ENCODE measurements around the gene ZDHHC11. TPM values are rescaled to one million over a fixed set of nuclear protein-coding genes. Genes with fewer than 3 reads are reported as not detected.
A peak's percentile ranks its signal among the peaks of the same experiment; 100 is the strongest.
"Not testable (repeated sequence)": the region's sequence is repeated elsewhere in the genome, so short reads cannot be mapped to it uniquely, and the experiment has no call there.

The ZDHHC11 gene
- total RNA-seq, 1 experiment from 2014 or later, result 7.7 TPM

DNA sequence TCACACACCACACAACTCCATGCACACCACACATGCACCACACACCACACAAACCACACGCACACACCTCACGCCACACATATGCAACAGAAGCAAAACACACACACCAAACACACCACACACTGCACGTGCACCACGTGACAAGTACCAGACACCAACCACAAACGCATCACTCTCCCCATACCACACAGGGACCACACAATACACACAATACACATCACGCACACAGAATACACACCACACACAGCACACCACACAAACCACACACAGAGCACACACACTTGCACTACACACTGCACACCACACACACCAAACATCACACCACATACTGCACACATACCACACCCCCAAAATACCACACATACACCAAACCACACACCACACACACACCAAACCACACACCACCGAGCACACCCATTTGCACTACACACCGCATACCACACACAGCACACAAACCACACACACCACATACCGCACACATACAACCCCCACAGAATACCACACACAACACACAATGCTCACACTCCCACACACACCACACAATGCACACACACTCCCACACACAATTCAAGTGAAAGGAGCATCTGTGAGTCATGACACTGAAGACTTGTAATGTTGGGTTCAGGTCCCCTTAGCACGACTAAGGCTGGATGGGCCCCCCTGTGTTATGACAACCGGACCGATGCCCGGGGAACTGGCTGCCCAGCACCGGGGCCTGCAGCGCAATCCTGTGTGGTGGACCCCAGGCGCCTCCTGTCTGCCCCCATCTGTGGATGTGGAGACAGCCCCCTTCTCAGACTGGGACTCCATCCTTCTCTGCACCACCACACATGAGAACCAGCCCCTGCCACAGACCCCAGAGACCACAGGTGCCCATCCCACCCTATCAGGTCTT is 6.0 kb upstream of the ZDHHC11 start:
- Histone ChIP-seq H3K4me3 (ENCODE audit: insufficient read depth, low read depth, low read length) (no peak overlapping the region), H3K27me3 (ENCODE audit: control insufficient read depth, insufficient read depth, low read length) (no peaks in the 10 kb centered on the region), H3K36me3 (replicated peaks; ENCODE audit: control insufficient read depth, insufficient read depth, low read length) (0 out of 2 replicates have a peak, but pooled peaks cover 2% of the 10 kb centered on the region)
- peak; percentile 41 for DNase-seq

DNA sequence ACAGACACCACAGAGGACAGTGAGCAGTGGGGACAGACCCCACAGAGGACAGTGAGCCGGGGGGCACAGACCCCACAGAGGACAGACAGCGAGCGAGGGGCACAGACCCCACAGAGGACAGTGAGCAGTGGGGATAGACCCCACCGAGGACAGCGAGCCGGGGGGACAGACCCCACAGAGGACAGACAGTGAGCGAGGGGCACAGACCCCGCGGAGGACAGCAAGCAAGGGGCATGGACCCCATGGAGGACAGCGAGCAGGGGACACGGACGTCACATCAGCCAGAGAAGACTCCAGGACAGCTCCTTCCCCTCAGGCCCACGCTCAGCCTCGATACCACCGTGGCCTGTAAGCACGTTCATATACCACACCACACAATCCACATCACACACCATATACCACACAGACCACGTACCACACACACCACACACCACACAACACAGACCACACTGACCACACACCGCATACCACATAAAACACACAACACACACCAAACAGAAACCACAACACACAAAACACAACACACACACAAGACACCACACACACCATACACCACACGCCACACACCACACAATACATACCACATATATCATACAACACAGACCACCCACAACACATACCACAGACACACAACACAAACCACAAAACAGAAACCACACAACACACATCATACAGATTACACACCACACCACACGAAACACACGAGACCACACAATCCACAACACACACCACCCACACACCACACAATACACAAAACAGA is 5.2 kb upstream of the ZDHHC11 start:
- no peak overlapping the region for H3K4me3 ChIP-seq (ENCODE audit: insufficient read depth, low read depth, low read length)
- H3K27me3 ChIP-seq (ENCODE audit: control insufficient read depth, insufficient read depth, low read length), result no peaks in the 10 kb centered on the region
- 0 out of 2 replicates have a peak, but pooled peaks cover 2% of the 10 kb centered on the region for H3K36me3 ChIP-seq (replicated peaks; ENCODE audit: control insufficient read depth, insufficient read depth, low read length)
- peak; percentile 55 for DNase-seq

DNA sequence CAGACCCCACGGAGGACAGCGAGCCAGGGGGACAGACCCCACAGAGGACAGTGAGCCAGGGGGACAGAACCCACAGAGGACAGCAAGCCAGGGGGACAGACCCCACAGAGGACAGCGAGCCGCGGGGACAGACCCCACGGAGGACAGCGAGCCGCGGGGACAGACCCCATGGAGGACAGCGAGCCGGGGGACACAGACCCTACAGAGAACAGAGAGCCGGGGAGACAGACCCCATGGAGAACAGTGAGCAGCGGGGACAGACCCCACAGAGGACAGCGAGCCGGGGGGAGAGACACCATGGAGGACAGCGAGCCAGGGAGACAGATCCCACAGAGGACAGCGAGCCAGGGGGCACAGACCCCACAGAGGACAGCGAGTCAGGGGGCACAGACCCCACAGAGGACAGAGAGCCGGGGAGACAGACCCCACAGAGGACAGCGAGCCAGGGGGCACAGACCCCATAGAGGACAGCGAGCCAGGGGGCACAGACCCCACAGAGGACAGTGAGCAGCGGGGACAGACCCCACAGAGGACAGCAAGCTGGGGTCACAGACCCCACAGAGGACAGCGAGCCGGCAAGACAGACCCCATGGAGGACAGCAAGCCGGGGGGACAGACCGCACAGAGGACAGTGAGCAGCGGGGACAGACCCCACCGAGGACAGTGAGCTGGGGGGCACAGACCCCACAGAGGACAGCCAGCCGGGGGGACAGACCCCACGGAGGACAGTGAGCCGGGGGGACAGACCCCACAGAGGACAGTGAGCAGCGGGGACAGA is 4.4 kb upstream of the ZDHHC11 start:
- no peaks in the 10 kb centered on the region for H3K27me3 ChIP-seq (ENCODE audit: control insufficient read depth, insufficient read depth, low read length)
- no peak overlapping the region for H3K4me3 ChIP-seq (ENCODE audit: insufficient read depth, low read depth, low read length)
- 0 out of 2 replicates have a peak, but pooled peaks cover 2% of the 10 kb centered on the region for H3K36me3 ChIP-seq (replicated peaks; ENCODE audit: control insufficient read depth, insufficient read depth, low read length)
- DNase-seq, result no peak

DNA sequence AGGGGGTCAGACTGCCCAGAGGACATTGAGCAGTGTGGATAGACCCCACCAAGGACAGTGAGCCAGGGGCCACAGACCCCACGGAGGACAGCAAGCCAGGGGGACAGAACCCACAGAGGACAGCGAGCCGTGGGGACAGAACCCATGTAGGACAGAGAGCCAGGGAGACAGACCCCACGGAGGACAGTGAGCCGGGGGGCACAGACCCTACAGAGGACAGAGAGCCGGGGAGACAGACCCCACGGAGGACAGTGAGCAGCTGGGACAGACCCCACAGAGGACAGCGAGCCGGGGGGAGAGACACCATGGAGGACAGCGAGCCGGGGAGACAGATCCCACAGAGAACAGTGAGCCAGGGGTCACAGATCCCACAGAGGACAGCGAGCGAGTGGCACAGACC is 3.4 kb upstream of the ZDHHC11 start:
- no peaks in the 10 kb centered on the region for H3K27me3 ChIP-seq (ENCODE audit: control insufficient read depth, insufficient read depth, low read length)
- H3K4me3 ChIP-seq (ENCODE audit: insufficient read depth, low read depth, low read length), result no peak overlapping the region
- DNase-seq, result no peak
- no peaks in the 10 kb centered on the region for H3K36me3 ChIP-seq (replicated peaks; ENCODE audit: control insufficient read depth, insufficient read depth, low read length)

DNA sequence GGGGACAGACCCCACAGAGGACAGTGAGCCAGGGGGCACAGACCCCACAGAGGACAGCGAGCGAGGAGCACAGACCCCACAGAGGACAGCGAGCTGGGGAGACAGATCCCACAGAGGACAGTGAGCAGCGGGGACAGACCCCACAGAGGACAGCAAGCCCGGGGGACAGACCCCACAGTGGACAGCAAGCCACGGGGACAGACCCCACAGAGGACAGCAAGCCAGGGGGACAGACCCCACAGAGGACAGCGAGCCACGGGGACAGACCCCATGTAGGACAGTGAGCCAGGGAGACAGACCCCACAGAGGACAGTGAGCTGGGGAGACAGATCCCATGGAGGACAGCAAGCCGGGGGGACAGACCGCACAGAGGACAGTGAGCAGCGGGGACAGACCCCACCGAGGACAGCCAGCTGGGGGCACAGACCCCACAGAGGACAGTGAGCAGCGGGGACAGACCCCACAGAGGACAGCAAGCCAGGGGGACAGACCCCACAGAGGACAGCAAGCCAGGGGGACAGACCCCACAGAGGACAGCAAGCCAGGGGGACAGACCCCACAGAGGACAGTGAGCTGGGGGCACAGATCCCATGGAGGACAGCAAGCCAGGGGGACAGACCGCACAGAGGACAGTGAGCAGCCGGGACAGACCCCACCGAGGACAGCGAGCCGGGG is 2.8 kb upstream of the ZDHHC11 start:
- DNase-seq; H3K4me3 ChIP-seq (ENCODE audit: insufficient read depth, low read depth, low read length); H3K27me3 ChIP-seq (ENCODE audit: control insufficient read depth, insufficient read depth, low read length); H3K36me3 ChIP-seq (replicated peaks; ENCODE audit: control insufficient read depth, insufficient read depth, low read length): not testable (repeated sequence)

DNA sequence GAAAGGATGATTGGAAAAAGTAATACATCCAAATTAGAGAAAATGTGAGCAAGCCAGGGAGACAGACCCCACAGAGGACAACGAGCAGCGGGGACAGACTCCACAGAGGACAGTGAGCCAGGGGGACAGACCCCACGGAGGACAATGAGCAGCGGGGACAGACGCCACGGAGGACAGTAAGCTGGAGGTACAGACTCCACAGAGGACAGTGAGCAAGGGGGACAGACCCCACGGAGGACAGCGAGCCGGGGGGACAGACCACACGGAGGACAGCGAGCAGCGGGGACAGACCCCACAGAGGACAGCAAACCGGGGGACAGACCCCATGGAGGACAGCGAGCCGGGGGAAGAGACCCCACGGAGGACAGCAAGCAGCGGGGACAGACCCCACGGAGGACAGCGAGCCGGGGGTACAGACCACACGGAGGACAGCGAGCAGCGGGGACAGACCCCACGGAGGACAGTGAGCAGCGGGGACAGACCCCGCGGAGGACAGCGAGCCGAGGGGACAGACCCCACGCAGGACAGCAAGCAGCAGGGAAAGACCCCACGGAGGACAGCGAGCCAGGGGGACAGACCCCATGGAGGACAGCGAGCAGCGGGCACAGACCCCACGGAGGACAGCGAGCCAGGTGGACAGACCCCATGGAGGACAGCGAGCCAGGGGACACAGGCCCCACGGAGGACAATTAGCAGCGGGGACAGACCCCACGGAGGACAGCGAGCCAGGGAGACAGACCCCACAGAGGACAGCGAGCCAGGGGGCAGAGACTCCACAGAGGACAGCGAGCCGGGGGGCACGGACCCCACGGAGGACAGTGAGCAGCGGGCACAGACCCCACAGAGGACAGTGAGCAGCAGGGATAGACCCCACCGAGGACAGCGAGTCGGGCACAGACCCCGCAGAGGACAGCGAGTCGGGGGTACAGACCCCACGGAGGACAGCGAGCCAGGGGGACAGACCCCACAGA is 1.9 kb upstream of the ZDHHC11 start:
- Histone ChIP-seq H3K27me3 (ENCODE audit: control insufficient read depth, insufficient read depth, low read length) (no peaks in the 10 kb centered on the region), H3K36me3 (replicated peaks; ENCODE audit: control insufficient read depth, insufficient read depth, low read length) (no peaks in the 10 kb centered on the region), H3K4me3 (ENCODE audit: insufficient read depth, low read depth, low read length) (no peak overlapping the region)
- no peak for DNase-seq

DNA sequence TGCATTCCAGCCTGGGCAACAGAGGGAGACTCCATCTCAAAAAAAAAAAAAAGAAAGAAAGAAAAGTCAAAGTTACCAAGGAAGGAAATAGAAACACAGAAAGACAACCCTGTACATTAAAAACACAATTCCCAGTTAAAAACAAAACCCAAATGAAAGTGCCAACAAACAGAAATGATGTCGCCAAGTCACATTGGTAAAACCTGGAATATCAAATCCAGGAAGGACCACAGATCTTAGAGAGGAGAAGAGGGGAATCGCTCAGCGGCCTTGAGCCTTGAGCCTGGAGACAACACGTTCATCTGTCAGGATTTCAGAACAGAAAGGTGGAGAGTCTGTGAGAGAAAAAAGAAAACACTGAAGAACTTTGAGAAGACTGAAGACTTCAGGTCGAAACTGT is 1.2 kb upstream of the ZDHHC11 start:
- H3K27me3 ChIP-seq (ENCODE audit: control insufficient read depth, insufficient read depth, low read length), result no peaks in the 10 kb centered on the region
- no peaks in the 10 kb centered on the region for H3K36me3 ChIP-seq (replicated peaks; ENCODE audit: control insufficient read depth, insufficient read depth, low read length)
- DNase-seq, result no peak
- no peak overlapping the region for H3K4me3 ChIP-seq (ENCODE audit: insufficient read depth, low read depth, low read length)

DNA sequence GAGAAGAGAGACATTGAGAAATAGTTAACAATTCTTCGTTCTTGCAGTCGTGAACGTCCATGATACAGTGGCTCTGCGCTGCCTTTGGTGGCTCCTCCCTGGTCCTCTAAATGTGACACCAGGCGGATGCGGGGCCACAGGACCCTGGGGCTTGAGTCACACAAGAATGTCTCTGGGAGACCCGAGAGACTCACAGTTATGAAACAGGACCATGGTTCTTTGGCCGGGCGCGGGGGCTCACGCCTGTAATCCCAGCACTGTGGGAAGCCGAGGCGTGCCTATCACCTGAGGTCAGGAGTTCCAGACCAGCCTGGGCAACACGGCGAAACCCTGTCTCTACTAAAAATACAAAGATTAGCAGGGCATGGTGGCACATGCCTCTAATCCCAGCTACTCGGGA is 767 bp upstream of the ZDHHC11 start:
- no peak for DNase-seq
- Histone ChIP-seq H3K4me3 (ENCODE audit: insufficient read depth, low read depth, low read length) (no peak overlapping the region), H3K36me3 (replicated peaks; ENCODE audit: control insufficient read depth, insufficient read depth, low read length) (no peaks in the 10 kb centered on the region), H3K27me3 (ENCODE audit: control insufficient read depth, insufficient read depth, low read length) (no peaks in the 10 kb centered on the region)

DNA sequence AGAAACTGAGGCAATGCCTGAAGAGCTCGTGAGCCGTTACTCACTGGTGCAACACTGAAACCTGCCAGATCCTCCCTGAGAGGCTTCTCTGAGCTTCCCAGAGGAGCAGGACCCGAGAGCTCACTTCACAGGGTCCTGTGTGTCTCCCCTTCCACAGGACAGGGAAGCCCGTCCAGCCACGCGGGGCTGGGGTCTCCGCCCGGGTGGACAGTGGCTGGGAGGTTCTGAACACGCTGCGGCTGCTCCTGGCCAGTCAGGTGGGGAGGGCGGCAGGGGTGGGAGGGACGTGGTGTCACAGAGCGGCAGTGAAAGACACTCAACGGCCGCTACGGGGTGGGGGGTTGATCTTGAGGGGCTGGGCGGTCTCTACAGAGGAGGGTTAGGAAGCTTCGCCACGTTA is 290 bp upstream of the ZDHHC11 start:
- Histone ChIP-seq H3K27me3 (ENCODE audit: control insufficient read depth, insufficient read depth, low read length) (no peaks in the 10 kb centered on the region), H3K4me3 (ENCODE audit: insufficient read depth, low read depth, low read length) (no peak overlapping the region), H3K36me3 (replicated peaks; ENCODE audit: control insufficient read depth, insufficient read depth, low read length) (no peaks in the 10 kb centered on the region)
- DNase-seq, result peak; percentile 55

DNA sequence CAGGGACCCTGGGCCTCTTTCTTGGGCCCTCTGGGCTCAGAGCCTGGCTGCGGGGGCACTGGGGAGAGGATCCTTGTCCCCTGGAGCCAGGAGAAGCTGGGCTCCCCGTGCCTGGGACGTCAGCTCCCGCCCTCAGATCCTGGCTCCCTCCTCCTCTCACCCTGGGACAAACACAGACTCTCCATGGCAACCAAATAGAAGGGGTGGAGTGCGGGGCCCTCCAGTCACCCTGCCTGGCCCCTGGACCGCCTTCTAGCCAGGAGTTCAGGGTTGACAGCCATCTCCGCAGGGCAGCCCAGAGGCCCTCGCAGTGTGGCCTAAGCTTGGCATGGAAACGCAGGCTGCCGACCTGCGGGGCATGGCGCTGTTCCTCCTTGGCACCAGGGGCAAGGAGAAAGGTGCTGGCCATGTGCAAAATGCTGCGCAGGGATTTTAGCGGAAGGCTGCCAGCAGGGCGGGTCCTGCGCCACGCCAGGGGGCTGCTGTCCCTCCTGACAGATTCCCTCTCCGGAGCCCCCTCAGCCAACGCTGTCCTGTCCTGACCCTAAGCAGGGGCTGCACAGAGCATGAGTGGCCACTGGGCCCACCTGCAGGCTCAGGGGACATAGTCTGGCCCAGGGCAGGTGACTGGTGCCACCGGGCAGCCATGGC is 1.0 kb downstream of the ZDHHC11 start:
- H3K36me3 ChIP-seq (replicated peaks; ENCODE audit: control insufficient read depth, insufficient read depth, low read length), result no peaks in the 10 kb centered on the region
- no peaks in the 10 kb centered on the region for H3K27me3 ChIP-seq (ENCODE audit: control insufficient read depth, insufficient read depth, low read length)
- no peak overlapping the region for H3K4me3 ChIP-seq (ENCODE audit: insufficient read depth, low read depth, low read length)
- DNase-seq, result peak; percentile 60

DNA sequence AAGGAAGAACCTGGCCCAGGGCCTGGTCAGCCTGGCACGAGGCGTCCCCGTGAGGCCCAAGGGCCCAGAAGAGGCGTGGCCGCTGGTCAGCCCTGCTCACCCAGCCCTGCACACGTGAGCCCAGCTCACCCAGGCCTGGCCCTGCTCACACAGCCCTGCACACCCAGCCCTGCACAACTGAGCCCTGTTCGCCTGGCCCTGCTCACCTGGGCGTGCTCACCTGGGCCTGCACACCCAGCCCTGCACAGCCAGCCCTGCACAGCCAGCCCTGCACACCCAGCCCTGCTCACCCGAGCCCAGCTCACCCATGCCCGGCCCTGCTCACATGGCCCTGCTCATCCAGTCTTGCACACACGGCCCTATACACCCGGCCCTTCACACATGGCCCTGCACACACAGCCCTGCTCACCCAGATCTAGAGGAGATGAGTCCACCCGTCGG is 2.1 kb downstream of the ZDHHC11 start:
- H3K27me3 ChIP-seq (ENCODE audit: control insufficient read depth, insufficient read depth, low read length), result no peaks in the 10 kb centered on the region
- H3K36me3 ChIP-seq (replicated peaks; ENCODE audit: control insufficient read depth, insufficient read depth, low read length), result no peaks in the 10 kb centered on the region
- DNase-seq, result no peak
- no peak overlapping the region for H3K4me3 ChIP-seq (ENCODE audit: insufficient read depth, low read depth, low read length)

DNA sequence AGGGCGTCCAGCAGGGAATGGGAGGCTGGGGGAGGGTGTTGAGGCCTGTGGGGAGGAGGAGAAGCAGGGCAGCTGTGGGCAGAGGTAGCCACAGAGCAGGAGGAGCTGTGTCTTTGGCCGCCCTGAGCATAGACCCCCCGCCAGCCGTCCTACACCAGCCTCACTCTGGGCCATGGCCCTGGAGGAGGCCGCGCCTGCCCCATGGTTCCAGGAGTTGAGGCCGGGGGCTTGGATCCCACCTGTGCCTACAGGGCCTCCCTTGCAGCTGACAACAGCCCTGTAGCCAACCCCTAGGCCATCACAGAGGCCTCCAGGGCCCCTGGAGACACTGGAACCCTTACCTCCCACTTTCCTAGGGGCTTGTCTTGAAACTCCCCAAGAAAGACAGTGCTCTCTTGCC is 3.0 kb downstream of the ZDHHC11 start:
- H3K27me3 ChIP-seq (ENCODE audit: control insufficient read depth, insufficient read depth, low read length); DNase-seq; H3K36me3 ChIP-seq (replicated peaks; ENCODE audit: control insufficient read depth, insufficient read depth, low read length); H3K4me3 ChIP-seq (ENCODE audit: insufficient read depth, low read depth, low read length): not testable (repeated sequence)

DNA sequence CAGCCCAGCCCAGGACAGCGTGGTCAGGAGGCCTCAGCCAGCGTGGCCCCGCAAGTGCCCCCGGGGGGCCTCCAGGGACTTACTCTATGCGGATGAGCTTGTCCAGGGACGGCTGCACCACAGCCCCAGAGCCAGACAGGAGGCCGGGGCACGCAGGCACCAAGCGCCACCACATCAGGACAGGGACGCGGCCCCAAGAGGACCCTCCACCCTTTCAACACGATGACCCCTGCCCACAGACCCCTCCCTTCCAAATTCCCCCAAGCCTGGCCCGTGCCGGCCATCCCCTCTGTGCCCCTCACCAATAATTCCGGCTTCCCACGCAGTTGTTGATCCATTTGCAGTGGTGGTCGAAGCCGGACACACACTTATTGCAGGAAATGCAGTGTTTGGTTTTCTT is 3.6 kb downstream of the ZDHHC11 start:
- not testable (repeated sequence) for H3K27me3 ChIP-seq (ENCODE audit: control insufficient read depth, insufficient read depth, low read length); H3K36me3 ChIP-seq (replicated peaks; ENCODE audit: control insufficient read depth, insufficient read depth, low read length); DNase-seq; H3K4me3 ChIP-seq (ENCODE audit: insufficient read depth, low read depth, low read length)

Data from H7 (cell line).